Amniotic epithelial cell (primary cell): ENCODE data around the gene MYMX.
"Not testable (repeated sequence)": the region's sequence is repeated elsewhere in the genome, so short reads cannot be mapped to it uniquely, and the experiment has no call there.

Experiments used
- DNase-seq: peaks from one replicate; pipeline ENCODE4 v3.0.0-alpha.2; 2010; ENCODE audit warnings: low read depth

Gene MYMX

DNA sequence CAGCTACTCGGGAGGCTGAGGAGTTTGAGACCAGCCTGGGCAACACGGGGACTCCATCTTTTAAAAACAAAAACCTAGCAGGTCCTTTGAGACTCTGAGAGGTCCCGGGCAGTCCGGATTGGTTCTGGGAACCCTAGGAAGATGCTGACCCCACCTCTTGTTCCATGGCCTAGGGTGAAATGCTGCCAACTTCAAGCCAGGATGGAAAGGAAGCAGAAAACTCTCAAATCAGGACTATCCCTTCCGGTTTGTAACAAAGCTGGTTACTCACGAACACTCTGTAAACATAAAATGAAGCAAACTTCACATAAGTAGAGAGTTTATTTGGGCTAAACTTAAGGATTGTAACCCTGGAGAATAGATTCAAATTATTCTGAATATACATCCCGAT, 30.1 kb upstream of the MYMX start:
- DNase-seq, result no peak

DNA sequence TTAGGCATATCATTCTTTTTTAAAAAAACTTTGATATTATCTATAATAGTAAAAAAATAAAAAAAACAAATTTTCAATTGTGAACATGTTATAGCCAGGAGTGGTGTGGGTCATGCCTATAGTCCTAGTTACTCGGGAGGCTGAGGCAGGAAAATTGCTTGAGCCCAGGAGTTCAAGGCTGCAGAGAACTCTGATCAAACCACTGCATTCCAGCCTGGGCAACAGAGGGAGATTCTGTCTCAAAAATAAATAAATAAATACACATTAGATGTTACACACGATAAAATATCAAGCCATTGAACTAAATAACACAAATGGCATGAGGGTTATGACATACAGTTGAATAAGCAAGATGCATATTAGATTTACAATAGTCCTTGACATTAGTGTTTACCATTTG, 27.9 kb upstream of the MYMX start:
- no peak for DNase-seq

- no peak for DNase-seq
Observed at GRCh38 chr6:44189257-44189656, 27.5 kb upstream of the MYMX start.

DNA sequence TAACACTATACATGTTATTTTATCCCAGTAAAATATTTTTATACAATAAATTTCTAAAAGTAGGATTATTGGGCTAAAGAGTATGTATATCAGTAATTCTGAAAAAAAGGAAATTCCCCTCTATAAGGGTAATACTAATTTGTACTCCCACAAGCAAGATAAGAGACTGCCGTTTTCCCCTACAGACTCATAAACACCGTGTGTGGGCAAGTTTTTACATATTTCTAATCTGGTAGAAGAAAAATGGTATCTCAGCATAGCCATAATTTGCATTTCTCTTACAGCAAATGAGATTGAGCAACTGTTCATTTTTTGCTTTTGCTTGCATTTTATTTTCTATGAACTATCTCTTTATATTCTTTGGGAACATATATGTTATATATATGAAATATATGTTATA, 26.0 kb upstream of the MYMX start:
- DNase-seq, result peak; percentile 71

DNA sequence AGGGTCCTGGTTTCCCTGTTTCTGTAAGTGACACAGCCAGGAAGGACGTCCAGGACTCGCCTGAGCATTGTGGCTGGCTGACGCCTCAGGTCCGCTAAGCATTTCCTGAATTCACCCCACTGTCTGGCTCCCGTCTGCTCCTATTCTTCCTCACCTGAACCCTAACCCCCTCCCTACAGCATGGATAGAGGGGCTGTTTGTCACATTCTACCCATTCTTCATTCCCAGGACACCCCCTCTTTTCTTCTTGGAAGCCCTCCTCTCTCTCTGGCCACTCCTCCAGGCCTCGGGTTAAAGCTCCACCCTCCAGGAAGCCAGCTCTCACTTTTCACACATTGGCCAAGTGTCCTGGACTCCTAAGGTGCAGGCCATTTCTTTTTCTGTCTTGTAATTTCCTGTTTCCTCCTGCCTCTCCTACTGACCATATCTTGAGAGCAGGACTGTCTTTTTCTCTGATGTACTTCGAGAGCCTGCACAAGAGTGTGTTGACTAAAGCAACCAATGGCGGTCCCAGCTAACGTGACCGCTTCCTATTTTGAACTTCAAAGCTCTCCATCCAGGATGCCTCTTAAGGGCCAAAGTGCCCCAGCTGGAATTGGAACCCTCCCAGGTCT, 24.2 kb upstream of the MYMX start:
- no peak for DNase-seq

GRCh38 chr6:44193307-44193910, 23.3 kb upstream of the MYMX start:
- no peak for DNase-seq

DNA sequence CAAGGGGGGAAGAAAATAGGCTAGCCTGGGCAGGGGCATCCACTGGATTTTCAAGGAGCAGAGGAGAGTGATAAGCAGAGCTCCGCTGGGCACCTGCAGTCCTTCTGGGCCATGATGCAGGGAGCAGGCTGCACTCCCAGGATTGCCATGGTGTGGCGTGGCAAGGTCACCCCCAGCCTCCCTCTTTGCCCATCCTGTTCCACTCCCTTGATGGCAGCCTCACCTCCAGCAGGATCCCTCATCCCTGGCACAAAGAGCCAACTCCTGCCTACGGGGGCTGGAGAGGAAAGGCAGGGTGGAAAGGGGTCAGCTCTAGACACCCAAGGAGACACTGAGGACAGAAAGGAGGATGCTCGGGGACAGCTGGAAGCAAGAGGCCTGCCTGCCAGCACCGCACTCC, 22.4 kb upstream of the MYMX start:
- no peak for DNase-seq

GRCh38 chr6:44196351-44196750, 20.4 kb upstream of the MYMX start:
- DNase-seq, result not testable (repeated sequence)

DNA sequence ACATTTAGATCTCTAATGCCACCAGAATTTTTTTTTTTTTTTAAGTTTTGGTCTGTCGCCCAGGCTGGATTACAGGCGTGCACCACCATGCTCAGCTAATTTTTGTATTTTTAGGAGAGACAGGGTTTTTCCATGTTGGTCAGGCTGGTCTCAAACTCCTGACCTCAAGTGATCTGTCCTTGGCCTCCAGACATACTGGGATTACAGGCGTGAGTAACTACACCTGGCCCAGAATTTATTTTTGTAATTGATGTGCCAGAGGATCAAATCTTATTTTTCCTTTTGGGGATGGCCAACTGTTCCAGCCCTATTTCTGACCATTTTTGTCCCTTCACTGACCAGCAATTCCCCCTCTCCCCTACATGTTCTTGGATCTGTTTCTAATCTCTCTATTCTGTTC, 18.0 kb upstream of the MYMX start:
- DNase-seq, result no peak

DNA sequence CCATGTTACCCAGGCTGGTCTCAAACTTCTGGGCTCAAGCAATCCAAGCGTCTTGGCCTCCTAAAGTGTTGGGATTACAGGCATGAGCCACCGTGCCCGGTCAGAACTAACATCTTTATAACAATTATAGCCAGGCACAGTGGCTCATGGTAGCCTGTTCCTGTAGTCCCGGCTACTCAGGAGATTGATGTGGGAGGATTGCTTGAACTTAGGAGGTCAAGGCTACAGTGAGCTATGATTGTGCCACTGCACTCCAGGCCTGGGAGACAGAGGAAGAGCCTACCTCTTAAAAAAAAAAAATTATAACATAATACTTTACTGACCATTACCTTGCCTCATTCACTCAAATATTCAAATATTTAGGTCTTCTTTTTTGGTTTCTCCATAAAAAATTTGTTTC, 16.8 kb upstream of the MYMX start:
- DNase-seq, result no peak

DNA sequence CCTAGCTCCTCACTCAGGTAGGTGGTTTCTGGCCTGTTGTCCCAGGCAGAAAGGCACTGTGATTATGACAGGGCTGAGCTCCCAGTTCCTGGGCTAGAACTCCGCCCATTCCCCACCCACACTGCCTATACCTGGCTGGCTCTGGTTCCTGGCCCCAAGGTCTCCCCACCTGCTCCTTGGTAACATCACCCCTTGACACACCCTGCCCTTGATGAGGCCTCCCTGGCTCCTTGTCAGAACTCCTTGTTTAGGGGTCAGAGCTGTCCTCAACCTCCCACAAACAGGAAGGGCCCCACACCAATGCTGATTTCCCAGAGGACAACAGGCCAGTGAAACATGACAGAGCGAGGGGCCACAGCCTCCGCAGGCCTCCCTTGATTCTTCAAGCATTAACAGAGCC, 15.5 kb upstream of the MYMX start:
- DNase-seq, result no peak

DNA sequence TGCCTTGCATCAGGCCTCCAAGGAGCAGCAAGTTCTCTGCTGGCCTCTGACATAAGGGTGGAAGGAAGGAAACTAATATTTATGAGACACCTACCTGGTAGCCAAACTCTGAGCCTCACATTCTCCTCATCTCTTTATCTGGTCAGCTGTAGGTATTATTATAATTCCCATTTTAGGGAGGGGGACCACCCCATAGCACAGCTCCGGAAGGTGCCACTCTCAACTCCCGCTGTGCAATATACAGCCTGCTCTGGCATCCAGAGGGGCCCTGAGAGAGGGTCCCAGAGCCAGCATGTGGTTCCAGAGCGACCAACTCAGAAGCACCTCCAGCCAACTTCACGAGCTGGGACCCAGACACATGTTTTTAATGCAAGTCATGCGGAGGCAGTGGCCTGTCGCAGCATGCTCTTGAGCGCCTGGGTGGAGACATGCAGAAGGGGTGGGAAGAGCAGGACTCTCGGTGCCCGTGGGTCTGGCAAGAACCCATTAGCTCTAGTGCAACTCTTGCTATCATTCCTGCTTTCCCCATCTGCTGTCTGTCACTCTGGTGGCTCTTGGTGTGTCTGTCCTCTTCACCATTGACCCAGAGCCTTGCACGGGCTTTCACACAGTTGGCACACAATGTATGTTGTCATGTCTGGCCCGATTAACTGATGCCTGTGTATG, 15.0 kb upstream of the MYMX start:
- no peak for DNase-seq

DNA sequence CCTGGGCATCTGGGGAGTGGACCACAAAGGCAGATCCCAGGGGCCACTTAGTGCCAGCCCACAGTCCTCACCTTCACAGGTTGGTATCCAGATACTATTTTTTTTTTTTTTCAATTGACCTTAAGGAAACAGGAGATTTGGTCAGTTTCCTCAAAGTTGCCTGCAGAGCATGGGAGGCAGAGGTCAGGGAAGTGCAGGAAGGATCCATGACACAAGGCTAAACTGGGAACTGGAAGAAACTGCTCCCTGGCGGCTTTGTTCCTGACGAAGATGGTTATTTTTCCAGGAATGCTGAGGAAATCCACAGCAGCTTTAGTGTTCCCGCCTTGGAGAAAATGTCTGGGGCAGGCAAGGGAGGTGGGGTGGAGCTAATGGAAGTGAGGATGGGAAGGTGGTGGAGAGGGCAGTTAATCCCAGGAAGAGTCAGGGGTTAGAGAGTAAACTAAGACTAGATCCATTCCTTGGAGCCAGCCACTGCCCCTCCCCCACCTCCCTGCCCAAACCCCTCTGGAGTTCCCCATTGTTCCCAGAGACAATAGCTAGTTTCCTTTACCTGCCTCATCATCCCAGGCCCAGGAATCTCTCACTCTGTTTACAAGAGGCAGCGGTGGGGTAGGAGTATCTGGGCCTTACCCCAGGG, 14.3 kb upstream of the MYMX start:
- DNase-seq, result no peak

DNA sequence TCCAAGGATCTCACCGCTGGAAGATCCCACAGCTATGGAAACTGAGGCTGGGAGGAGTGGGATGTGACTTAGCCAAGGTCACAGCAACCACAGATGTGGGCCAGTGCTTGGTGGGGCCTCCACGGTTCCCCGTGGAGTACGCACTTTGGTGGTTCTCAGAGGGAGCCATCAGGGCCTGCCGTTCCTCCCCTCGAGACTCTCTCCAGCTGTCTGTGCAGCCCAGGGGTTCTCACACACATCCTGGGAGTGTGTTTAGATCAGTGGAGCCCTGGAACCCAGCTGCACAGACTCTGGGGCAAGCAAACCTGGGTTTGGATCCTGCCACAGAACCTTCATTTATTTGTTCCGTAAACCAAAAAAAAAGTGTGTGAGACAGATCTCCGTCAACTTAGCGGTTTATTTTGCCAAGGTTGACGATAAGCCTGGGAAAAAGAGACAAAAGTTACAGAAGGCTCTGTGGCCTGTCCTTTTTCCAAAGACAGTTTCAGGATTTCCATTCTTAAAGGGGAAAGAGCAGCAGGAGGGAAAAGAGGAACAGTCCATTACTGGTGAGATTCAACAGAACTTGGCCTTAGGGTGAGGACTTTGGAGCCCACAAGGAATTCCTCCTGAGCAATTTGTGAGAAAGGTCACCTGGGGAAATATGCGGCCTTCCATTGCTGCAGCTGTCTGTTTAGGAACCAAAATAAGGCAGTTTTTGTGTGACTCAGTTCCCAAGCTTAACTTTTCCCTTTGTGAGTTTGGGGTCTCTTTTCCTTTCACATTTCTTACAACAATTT, 13.6 kb upstream of the MYMX start:
- no peak for DNase-seq

- peak; percentile 47 for DNase-seq
Observed at GRCh38 chr6:44203955-44204354, 12.8 kb upstream of the MYMX start.

GRCh38 chr6:44207966-44208365, 8.8 kb upstream of the MYMX start:
- no peak for DNase-seq

DNA sequence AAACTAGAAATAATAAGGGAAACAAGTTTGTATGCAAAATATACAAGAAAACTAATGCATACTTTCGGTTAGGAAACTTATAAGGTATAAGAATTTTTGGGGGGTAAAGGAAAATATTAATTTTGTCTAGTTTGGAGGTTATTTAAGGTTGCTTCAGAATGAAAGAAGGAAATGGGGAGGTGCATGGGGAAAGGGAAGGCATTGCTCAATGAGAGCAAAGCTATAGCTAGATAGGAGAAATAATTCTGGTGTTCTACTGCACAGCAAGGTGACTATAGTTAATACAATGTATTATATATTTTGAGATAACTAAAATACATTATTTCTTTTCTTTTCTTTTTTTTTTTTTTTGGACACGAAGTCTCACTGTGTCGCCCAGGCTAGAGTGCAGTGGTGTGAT, 5.4 kb upstream of the MYMX start:
- DNase-seq, result no peak

DNA sequence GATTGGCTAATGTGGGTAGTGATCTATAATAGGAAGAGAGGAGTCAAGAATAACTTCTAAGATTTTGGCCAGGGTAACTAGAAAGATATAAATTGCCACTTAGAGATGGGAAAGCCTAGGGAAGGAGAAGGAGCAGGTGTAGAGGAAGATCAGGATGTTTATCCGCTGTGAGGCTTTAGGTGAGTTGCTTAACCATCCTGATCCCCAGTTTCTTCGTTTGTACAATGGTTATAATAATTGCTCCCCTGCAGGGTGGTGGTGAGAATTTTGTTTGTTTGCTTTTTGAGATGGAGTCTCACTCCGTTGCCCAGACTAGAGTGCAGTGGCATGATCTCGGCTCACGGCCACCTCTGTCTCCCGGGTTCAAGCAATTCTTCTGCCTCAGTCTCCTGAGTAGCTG, 2.4 kb upstream of the MYMX start:
- no peak for DNase-seq

- DNase-seq, result no peak
Observed at GRCh38 chr6:44217332-44218143, 812 bp downstream of the MYMX start.

- DNase-seq, result peak; percentile 33
Observed at GRCh38 chr6:44219053-44219814, 2.5 kb downstream of the MYMX start.
